NCI-H2227 treated with DMSO at 0.1 percent for 48 hours (cell line): Measurements from ENCODE around the gene GNRH2.
"Not testable (repeated sequence)": the region's sequence is repeated elsewhere in the genome, so short reads cannot be mapped to it uniquely, and the experiment has no call there.

Experiments used
- DNase-seq: peaks from one replicate; lab custom pipeline; 2025; lab: John Stamatoyannopoulos, UW

GNRH2 gene

GRCh38 chr20:3042625-3043024 is 797 bp upstream of the GNRH2 start:
- DNase-seq, result no peak

- DNase-seq, result no peak
Measured at GRCh38 chr20:3044336-3044965, 1.0 kb downstream of the GNRH2 start.

- peak; percentile 91 for DNase-seq
Measured at GRCh38 chr20:3045042-3045815, 1.8 kb downstream of the GNRH2 start.

- peak; percentile 91 for DNase-seq
Measured at GRCh38 chr20:3045816-3046676, 2.6 kb downstream of the GNRH2 start, which contains the start of gene MRPS26. TSS of gene MRPS26 (plus strand) at chr20:3046052. CDS start at chr20:3046069, 17 bp downstream.

GRCh38 chr20:3046677-3047462 is 3.4 kb downstream of the GNRH2 start:
- peak; percentile 37 for DNase-seq

GRCh38 chr20:3047486-3048419 is 4.3 kb downstream of the GNRH2 start:
- no peak for DNase-seq

GRCh38 chr20:3051385-3052019 is 8.1 kb downstream of the GNRH2 start:
- DNase-seq, result no peak

- no peak for DNase-seq
Measured at GRCh38 chr20:3059489-3059888, 16.1 kb downstream of the GNRH2 start.

GRCh38 chr20:3064119-3064518 is 20.7 kb downstream of the GNRH2 start:
- not testable (repeated sequence) for DNase-seq

GRCh38 chr20:3067139-3068014 is 24.0 kb downstream of the GNRH2 start:
- DNase-seq, result no peak

GRCh38 chr20:3068075-3068474 is 24.7 kb downstream of the GNRH2 start:
- DNase-seq, result no peak

- no peak for DNase-seq
Measured at GRCh38 chr20:3068986-3069900, 25.8 kb downstream of the GNRH2 start.

- no peak for DNase-seq
Measured at GRCh38 chr20:3070725-3071124, 27.3 kb downstream of the GNRH2 start.

GRCh38 chr20:3071266-3071609 is 27.8 kb downstream of the GNRH2 start:
- no peak for DNase-seq

- no peak for DNase-seq
Measured at GRCh38 chr20:3071610-3072529, 28.4 kb downstream of the GNRH2 start, which contains the start of gene OXT. TSS of gene OXT (plus strand) at chr20:3071620. CDS start at chr20:3071656, 36 bp downstream.

GRCh38 chr20:3072530-3073250 is 29.3 kb downstream of the GNRH2 start:
- no peak for DNase-seq
